ENCODE data around the gene IFNW1.

IFNW1 gene

GRCh38 chr9:21110708-21111576 is 30.7 kb downstream of the IFNW1 start:
- H3K36me3 ChIP-seq (replicated peaks in 1 of 2; ENCODE audit: control insufficient read depth in 2 of 2, insufficient read depth in 2 of 2, low read length in 2 of 2) = no peaks in the 10 kb centered on the region
- no peaks in the 10 kb centered on the region for H3K27me3 ChIP-seq (ENCODE audit: control insufficient read depth in 3 of 3, insufficient read depth in 3 of 3, low read depth in 1 of 3, low read length in 3 of 3)
- H4K8ac ChIP-seq (ENCODE audit: low read depth, low read length) = no peak overlapping the region
- DNase-seq (ENCODE audit: low spot score) = peak; percentile 76
- H3K9ac ChIP-seq (ENCODE audit: low read depth, low read length, poor library complexity) = no peak overlapping the region
- no peaks in the 10 kb centered on the region for H3K4me1 ChIP-seq (ENCODE audit: control insufficient read depth in 2 of 2, insufficient read depth in 1 of 2, low read depth in 1 of 2, low read length in 2 of 2)
- H2AFZ ChIP-seq (ENCODE audit: low read length) = no peak overlapping the region
- H2BK5ac ChIP-seq (ENCODE audit: low read length) = no peak overlapping the region
- no peak overlapping the region for H3K4me2 ChIP-seq (ENCODE audit: insufficient read depth, low read length, poor library complexity, severe bottlenecking)
- no peak overlapping the region for H2BK15ac ChIP-seq (ENCODE audit: low read length)
- no peak overlapping the region for H3K14ac ChIP-seq (ENCODE audit: low read length)
- H3K18ac ChIP-seq (ENCODE audit: low read length) = no peak overlapping the region
- H2BK12ac ChIP-seq (ENCODE audit: low read length) = no peak overlapping the region
- H4K91ac ChIP-seq (ENCODE audit: low read depth, low read length, poor library complexity) = no peak overlapping the region
- H3K4ac ChIP-seq (ENCODE audit: low read length) = no peak overlapping the region
- H2AK5ac ChIP-seq (ENCODE audit: low read depth, low read length) = no peak overlapping the region
- H3K9me3 ChIP-seq (replicated peaks in 1 of 2; ENCODE audit: control insufficient read depth in 2 of 2, insufficient read depth in 1 of 2, low read depth in 1 of 2, low read length in 2 of 2) = no peaks in the 10 kb centered on the region
- no peak overlapping the region for H2BK120ac ChIP-seq (ENCODE audit: low read depth, low read length)
- no peak overlapping the region for H3K4me3 ChIP-seq (ENCODE audit: low read length in 2 of 2)
- no CpG with 5 or more reads among the region's 4 CpGs for WGBS, 2 donors (ENCODE audit: extremely low coverage in 2 of 2, insufficient read length in 2 of 2, insufficient replicate concordance in 1 of 2)
- no peaks in the 10 kb centered on the region for H3K79me1 ChIP-seq (ENCODE audit: low read depth, low read length)
- no peak overlapping the region for H3K23ac ChIP-seq (ENCODE audit: low read depth, low read length, poor library complexity)
- H3K27ac ChIP-seq (replicated peaks; ENCODE audit: low read length) = no peak overlapping the region

- Histone ChIP-seq H2AK5ac (ENCODE audit: low read depth, low read length) (no peak overlapping the region), H3K18ac (ENCODE audit: low read length) (no peak overlapping the region), H3K4ac (ENCODE audit: low read length) (no peak overlapping the region), H3K4me2 (ENCODE audit: insufficient read depth, low read length, poor library complexity, severe bottlenecking) (no peak overlapping the region), H2BK5ac (ENCODE audit: low read length) (no peak overlapping the region), H2BK120ac (ENCODE audit: low read depth, low read length) (no peak overlapping the region), H3K14ac (ENCODE audit: low read length) (no peak overlapping the region), H3K79me1 (ENCODE audit: low read depth, low read length) (no peaks in the 10 kb centered on the region), H2BK12ac (ENCODE audit: low read length) (no peak overlapping the region), H3K4me3 (ENCODE audit: low read length in 2 of 2) (no peak overlapping the region), H2BK15ac (ENCODE audit: low read length) (no peak overlapping the region), H3K23ac (ENCODE audit: low read depth, low read length, poor library complexity) (no peak overlapping the region), H3K36me3 (replicated peaks in 1 of 2; ENCODE audit: control insufficient read depth in 2 of 2, insufficient read depth in 2 of 2, low read length in 2 of 2) (no peaks in the 10 kb centered on the region), H4K91ac (ENCODE audit: low read depth, low read length, poor library complexity) (no peak overlapping the region), H2AFZ (ENCODE audit: low read length) (no peak overlapping the region), H4K8ac (ENCODE audit: low read depth, low read length) (no peak overlapping the region), H3K27ac (replicated peaks; ENCODE audit: low read length) (no peak overlapping the region), H3K4me1 (ENCODE audit: control insufficient read depth in 2 of 2, insufficient read depth in 1 of 2, low read depth in 1 of 2, low read length in 2 of 2) (peaks cover 0 to 2% of the 10 kb centered on the region in 2 donors), H3K9ac (ENCODE audit: low read depth, low read length, poor library complexity) (no peak overlapping the region), H3K27me3 (ENCODE audit: control insufficient read depth in 3 of 3, insufficient read depth in 3 of 3, low read depth in 1 of 3, low read length in 3 of 3) (no peaks in the 10 kb centered on the region), H3K9me3 (replicated peaks in 1 of 2; ENCODE audit: control insufficient read depth in 2 of 2, insufficient read depth in 1 of 2, low read depth in 1 of 2, low read length in 2 of 2) (no peaks in the 10 kb centered on the region)
- no CpG with 5 or more reads among the region's 1 CpG for WGBS, 2 donors (ENCODE audit: extremely low coverage in 2 of 2, insufficient read length in 2 of 2, insufficient replicate concordance in 1 of 2)
- DNase-seq (ENCODE audit: low spot score) = no peak
Observed at GRCh38 chr9:21104787-21105186, 36.8 kb downstream of the IFNW1 start.

GRCh38 chr9:21102305-21102704 is 39.3 kb downstream of the IFNW1 start:
- Histone ChIP-seq H3K27me3 (ENCODE audit: control insufficient read depth in 3 of 3, insufficient read depth in 3 of 3, low read depth in 1 of 3, low read length in 3 of 3) (no peaks in the 10 kb centered on the region), H4K8ac (ENCODE audit: low read depth, low read length) (no peak overlapping the region), H4K91ac (ENCODE audit: low read depth, low read length, poor library complexity) (no peak overlapping the region), H3K9ac (ENCODE audit: low read depth, low read length, poor library complexity) (no peak overlapping the region), H3K4ac (ENCODE audit: low read length) (no peak overlapping the region), H3K23ac (ENCODE audit: low read depth, low read length, poor library complexity) (no peak overlapping the region), H3K14ac (ENCODE audit: low read length) (no peak overlapping the region), H3K27ac (replicated peaks; ENCODE audit: low read length) (no peak overlapping the region), H3K9me3 (replicated peaks in 1 of 2; ENCODE audit: control insufficient read depth in 2 of 2, insufficient read depth in 1 of 2, low read depth in 1 of 2, low read length in 2 of 2) (no peaks in the 10 kb centered on the region), H2AFZ (ENCODE audit: low read length) (no peak overlapping the region), H2BK15ac (ENCODE audit: low read length) (no peak overlapping the region), H2BK5ac (ENCODE audit: low read length) (no peak overlapping the region), H2BK12ac (ENCODE audit: low read length) (no peak overlapping the region), H3K79me1 (ENCODE audit: low read depth, low read length) (no peaks in the 10 kb centered on the region), H3K4me3 (ENCODE audit: low read length in 2 of 2) (no peak overlapping the region), H3K18ac (ENCODE audit: low read length) (no peak overlapping the region), H2AK5ac (ENCODE audit: low read depth, low read length) (no peak overlapping the region), H3K4me2 (ENCODE audit: insufficient read depth, low read length, poor library complexity, severe bottlenecking) (no peak overlapping the region), H2BK120ac (ENCODE audit: low read depth, low read length) (no peak overlapping the region), H3K4me1 (ENCODE audit: control insufficient read depth in 2 of 2, insufficient read depth in 1 of 2, low read depth in 1 of 2, low read length in 2 of 2) (peaks cover 0 to 2% of the 10 kb centered on the region in 2 donors), H3K36me3 (replicated peaks in 1 of 2; ENCODE audit: control insufficient read depth in 2 of 2, insufficient read depth in 2 of 2, low read length in 2 of 2) (no peaks in the 10 kb centered on the region)
- no CpG with 5 or more reads among the region's 1 CpG for WGBS, 2 donors (ENCODE audit: extremely low coverage in 2 of 2, insufficient read length in 2 of 2, insufficient replicate concordance in 1 of 2)
- no peak for DNase-seq (ENCODE audit: low spot score)

GRCh38 chr9:21097817-21098216 is 43.8 kb downstream of the IFNW1 start:
- no peaks in the 10 kb centered on the region for H3K9me3 ChIP-seq (replicated peaks in 1 of 2; ENCODE audit: control insufficient read depth in 2 of 2, insufficient read depth in 1 of 2, low read depth in 1 of 2, low read length in 2 of 2)
- H3K18ac ChIP-seq (ENCODE audit: low read length) = no peak overlapping the region
- H3K79me1 ChIP-seq (ENCODE audit: low read depth, low read length) = no peaks in the 10 kb centered on the region
- H3K4me1 ChIP-seq (ENCODE audit: control insufficient read depth in 2 of 2, insufficient read depth in 1 of 2, low read depth in 1 of 2, low read length in 2 of 2) = peaks cover 0 to 2% of the 10 kb centered on the region in 2 donors
- no peak overlapping the region for H3K27ac ChIP-seq (replicated peaks; ENCODE audit: low read length)
- H3K4ac ChIP-seq (ENCODE audit: low read length) = no peak overlapping the region
- no peak overlapping the region for H2BK15ac ChIP-seq (ENCODE audit: low read length)
- no peaks in the 10 kb centered on the region for H3K27me3 ChIP-seq (ENCODE audit: control insufficient read depth in 3 of 3, insufficient read depth in 3 of 3, low read depth in 1 of 3, low read length in 3 of 3)
- WGBS, 2 donors (ENCODE audit: extremely low coverage in 2 of 2, insufficient read length in 2 of 2, insufficient replicate concordance in 1 of 2) = no CpG with 5 or more reads among the region's 2 CpGs
- H3K4me3 ChIP-seq (ENCODE audit: low read length in 2 of 2) = no peak overlapping the region
- H3K36me3 ChIP-seq (replicated peaks in 1 of 2; ENCODE audit: control insufficient read depth in 2 of 2, insufficient read depth in 2 of 2, low read length in 2 of 2) = no peaks in the 10 kb centered on the region
- H4K8ac ChIP-seq (ENCODE audit: low read depth, low read length) = no peak overlapping the region
- no peak overlapping the region for H2AK5ac ChIP-seq (ENCODE audit: low read depth, low read length)
- no peak overlapping the region for H4K91ac ChIP-seq (ENCODE audit: low read depth, low read length, poor library complexity)
- H3K4me2 ChIP-seq (ENCODE audit: insufficient read depth, low read length, poor library complexity, severe bottlenecking) = no peak overlapping the region
- H3K14ac ChIP-seq (ENCODE audit: low read length) = no peak overlapping the region
- H3K9ac ChIP-seq (ENCODE audit: low read depth, low read length, poor library complexity) = no peak overlapping the region
- H2BK120ac ChIP-seq (ENCODE audit: low read depth, low read length) = no peak overlapping the region
- DNase-seq (ENCODE audit: low spot score) = no peak
- H2BK12ac ChIP-seq (ENCODE audit: low read length) = no peak overlapping the region
- no peak overlapping the region for H2BK5ac ChIP-seq (ENCODE audit: low read length)
- H2AFZ ChIP-seq (ENCODE audit: low read length) = no peak overlapping the region
- H3K23ac ChIP-seq (ENCODE audit: low read depth, low read length, poor library complexity) = no peak overlapping the region
